Thyroid gland (tissue), 4 donors: ENCODE measurements around the gene OPN4. TPM values are rescaled to one million over a fixed set of nuclear protein-coding genes. Genes with fewer than 3 reads are reported as not detected.

Experiments
- DNase-seq, 2 donors: peaks; one replicate each; pipeline ENCODE4 v3.0.0-alpha.2; 2019
- H3K27ac ChIP-seq, 3 donors: fragments of 200-600 bp; sonication (generic); 1 replicate in 2 of 3; 2 replicates in 1 of 3; pipeline ENCODE4 v1.5.1; 2016 to 2019; ENCODE audit warnings: mild to moderate bottlenecking in 1 of 3, moderate library complexity in 1 of 3
- H3K27me3 ChIP-seq: fragments of 200-600 bp; sonication (generic); one replicate; pipeline ENCODE4 v1.5.1; 2019
- H3K36me3 ChIP-seq, 2 donors: fragments of 200-600 bp; sonication (generic); one replicate each; pipeline ENCODE4 v1.5.1; 2016 to 2019
- H3K4me1 ChIP-seq, 2 donors: fragments of 200-600 bp; sonication (generic); one replicate each; pipeline ENCODE4 v1.5.1; 2017 to 2019
- H3K4me3 ChIP-seq, 3 donors: fragments of 200-600 bp; sonication (generic); replicated peaks in 1 of 3; 1 replicate in 2 of 3; 2 replicates in 1 of 3; pipeline ENCODE4 v1.5.1; 2016; ENCODE audit warnings: mild to moderate bottlenecking in 1 of 3
- H3K9me3 ChIP-seq: fragments of 200-600 bp; sonication (generic); one replicate; pipeline ENCODE4 v1.5.1; 2017
- POLR2A ChIP-seq, 2 donors: fragments of 450-650 bp; IDR thresholded peaks; one replicate each; pipeline ENCODE4 v1.6.1; 2017; ENCODE audit warnings: antibody characterized with exemption in 2 of 2, mild to moderate bottlenecking in 2 of 2, moderate library complexity in 1 of 2
- WGBS, 2 donors: methylation state at CpG; one replicate each; pipeline ENCODE4 v1.1.5; 2017; 5-methylcytosine and 5-hydroxymethylcytosine counted together
- intact Hi-C: fragments of 100-400 bp; cut with DNase I; formaldehyde crosslinking; loops from one replicate; pipeline ENCODE4 v1.15.1; 2023
- total RNA-seq, 4 donors: library from RNA; depleted of rRNA; stranded (reverse); fragments of >200 nt; gene quantifications; one replicate each; pipeline ENCODE4 v1.2.3, GENCODE V29; 2016
- TF ChIP-seq, protein P1 (sequence below), 6 experiments: fragments of 200-600 bp in 3 of 6; fragments of 450-650 bp in 3 of 6; sonication (generic) in 3 of 6; IDR thresholded peaks; one replicate each; pipeline ENCODE4 v1.5.1; 2016 to 2019; ENCODE audit warnings: antibody characterized with exemption in 6 of 6, mild to moderate bottlenecking in 2 of 6, inconsistent platforms in 1 of 6, moderate library complexity in 1 of 6

The OPN4 gene
- total RNA-seq, 4 donors from 2014 or later = 0.24 TPM; not detected in 3

DNA sequence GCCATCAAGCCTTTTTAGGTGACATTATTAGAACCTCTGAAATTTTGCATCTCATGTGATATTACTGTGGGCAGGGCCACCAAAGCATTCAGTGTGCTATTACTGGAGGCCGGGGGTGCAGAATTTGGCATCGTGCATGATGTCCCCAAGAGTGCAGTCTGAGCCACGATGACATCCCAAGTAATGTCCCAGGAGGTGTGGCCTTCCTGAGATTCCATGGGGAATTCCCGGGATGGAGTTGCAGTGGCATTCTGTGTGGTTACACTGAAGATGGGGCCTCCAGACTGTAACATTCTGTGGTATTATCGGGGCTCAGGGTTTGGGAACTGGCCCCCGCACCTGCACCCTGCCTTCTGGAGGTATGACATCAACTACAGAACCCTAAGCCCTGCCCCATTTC is 23.0 kb downstream of the OPN4 start:
- TF ChIP-seq, protein P1, sequence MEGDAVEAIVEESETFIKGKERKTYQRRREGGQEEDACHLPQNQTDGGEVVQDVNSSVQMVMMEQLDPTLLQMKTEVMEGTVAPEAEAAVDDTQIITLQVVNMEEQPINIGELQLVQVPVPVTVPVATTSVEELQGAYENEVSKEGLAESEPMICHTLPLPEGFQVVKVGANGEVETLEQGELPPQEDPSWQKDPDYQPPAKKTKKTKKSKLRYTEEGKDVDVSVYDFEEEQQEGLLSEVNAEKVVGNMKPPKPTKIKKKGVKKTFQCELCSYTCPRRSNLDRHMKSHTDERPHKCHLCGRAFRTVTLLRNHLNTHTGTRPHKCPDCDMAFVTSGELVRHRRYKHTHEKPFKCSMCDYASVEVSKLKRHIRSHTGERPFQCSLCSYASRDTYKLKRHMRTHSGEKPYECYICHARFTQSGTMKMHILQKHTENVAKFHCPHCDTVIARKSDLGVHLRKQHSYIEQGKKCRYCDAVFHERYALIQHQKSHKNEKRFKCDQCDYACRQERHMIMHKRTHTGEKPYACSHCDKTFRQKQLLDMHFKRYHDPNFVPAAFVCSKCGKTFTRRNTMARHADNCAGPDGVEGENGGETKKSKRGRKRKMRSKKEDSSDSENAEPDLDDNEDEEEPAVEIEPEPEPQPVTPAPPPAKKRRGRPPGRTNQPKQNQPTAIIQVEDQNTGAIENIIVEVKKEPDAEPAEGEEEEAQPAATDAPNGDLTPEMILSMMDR (IDR thresholded peaks at IDR 0.05) = no peak
- no peak for TF ChIP-seq POLR2A (IDR thresholded peaks at IDR 0.05)
- peaks cover 13 to 27% of the 10 kb centered on the region in 2 donors for H3K4me1 ChIP-seq
- no peak overlapping the region for H3K27ac ChIP-seq
- DNase-seq = no peak
- H3K36me3 ChIP-seq = no peaks in the 10 kb centered on the region
- 87 to 89% methylated on average over 4 to 6 of the region's 6 CpGs for WGBS, 2 donors
- no peaks in the 10 kb centered on the region for H3K9me3 ChIP-seq
- no peak overlapping the region for H3K4me3 ChIP-seq
- H3K27me3 ChIP-seq = no peaks in the 10 kb centered on the region
- intact Hi-C loops = no loop called here

DNA sequence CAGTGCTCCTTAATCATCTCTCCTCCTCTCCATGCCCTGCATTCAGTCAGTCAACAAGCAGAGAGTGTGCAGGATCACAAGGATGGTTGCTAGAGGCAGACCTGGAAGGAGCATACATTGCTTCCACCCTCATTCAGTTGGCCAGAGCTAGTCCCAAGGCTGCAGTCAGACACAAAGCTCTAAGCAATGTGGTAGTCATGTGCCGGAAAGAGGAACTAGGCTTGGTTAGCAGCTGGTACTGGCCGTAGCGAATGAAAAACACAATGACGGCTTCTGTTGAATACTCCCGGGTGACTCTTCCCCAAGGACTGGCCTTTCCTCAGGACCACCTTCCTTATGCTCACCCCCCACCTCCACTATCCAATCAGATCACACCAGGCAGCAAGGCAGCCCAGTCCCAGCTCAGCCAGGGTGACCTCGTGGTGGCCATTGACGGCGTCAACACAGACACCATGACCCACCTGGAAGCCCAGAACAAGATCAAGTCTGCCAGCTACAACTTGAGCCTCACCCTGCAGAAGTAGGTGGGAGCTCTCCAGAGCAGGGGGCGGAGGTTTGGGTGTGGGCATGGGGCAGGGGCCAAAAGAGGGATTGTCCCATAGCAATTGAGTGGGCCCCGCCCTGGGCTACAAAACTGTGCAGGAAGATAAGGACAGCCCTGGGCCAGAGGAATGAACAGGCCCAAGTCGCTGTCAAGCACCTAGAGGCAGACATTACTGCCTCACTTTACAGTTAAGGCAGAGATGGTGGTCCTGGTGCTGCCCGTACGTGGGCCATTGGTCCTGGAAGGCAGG is 24.8 kb downstream of the OPN4 start:
- Histone ChIP-seq H3K36me3 (no peaks in the 10 kb centered on the region), H3K4me1 (peaks cover 0 to 9% of the 10 kb centered on the region in 2 donors), H3K9me3 (no peaks in the 10 kb centered on the region), H3K4me3 (no peak overlapping the region), H3K27ac (no peak overlapping the region), H3K27me3 (no peaks in the 10 kb centered on the region)
- intact Hi-C loops = no loop called here
- 87 to 95% methylated on average over 7 to 13 of the region's 13 CpGs for WGBS, 2 donors
- DNase-seq = no peak
- TF ChIP-seq, protein P1 (IDR thresholded peaks at IDR 0.05) = no peak
- TF ChIP-seq POLR2A (IDR thresholded peaks at IDR 0.05) = no peak

DNA sequence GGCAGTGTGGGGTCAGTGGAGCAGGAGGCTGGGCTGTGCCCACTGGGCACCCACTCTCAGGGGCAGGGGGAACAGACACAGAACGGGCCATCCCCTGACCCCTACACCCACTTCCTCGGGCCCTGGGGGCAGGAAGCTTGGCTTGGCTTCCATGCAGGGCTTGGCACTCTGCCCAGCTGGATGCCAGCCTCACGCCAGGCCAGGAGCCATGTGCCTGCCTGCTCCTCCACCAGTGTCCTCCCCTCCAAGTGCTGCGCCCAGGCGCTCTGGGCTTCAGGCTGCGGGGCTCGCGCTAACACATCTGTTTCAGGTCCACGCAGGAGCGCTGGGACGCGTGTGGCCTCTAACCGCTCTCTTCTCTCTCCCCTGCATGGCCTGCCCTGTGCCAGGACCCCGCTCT is 26.7 kb downstream of the OPN4 start:
- H3K36me3 ChIP-seq = no peaks in the 10 kb centered on the region
- no peaks in the 10 kb centered on the region for H3K4me1 ChIP-seq
- intact Hi-C loops = no loop called here
- no peak overlapping the region for H3K27ac ChIP-seq
- H3K27me3 ChIP-seq = no peaks in the 10 kb centered on the region
- WGBS, 2 donors = 89 to 100% methylated on average over 2 to 11 of the region's 14 CpGs
- peak; percentile 61 to 62 for DNase-seq
- TF ChIP-seq, protein P1 (IDR thresholded peaks at IDR 0.05) = no peak
- TF ChIP-seq POLR2A (IDR thresholded peaks at IDR 0.05) = no peak
- no peaks in the 10 kb centered on the region for H3K9me3 ChIP-seq
- H3K4me3 ChIP-seq = no peak overlapping the region

DNA sequence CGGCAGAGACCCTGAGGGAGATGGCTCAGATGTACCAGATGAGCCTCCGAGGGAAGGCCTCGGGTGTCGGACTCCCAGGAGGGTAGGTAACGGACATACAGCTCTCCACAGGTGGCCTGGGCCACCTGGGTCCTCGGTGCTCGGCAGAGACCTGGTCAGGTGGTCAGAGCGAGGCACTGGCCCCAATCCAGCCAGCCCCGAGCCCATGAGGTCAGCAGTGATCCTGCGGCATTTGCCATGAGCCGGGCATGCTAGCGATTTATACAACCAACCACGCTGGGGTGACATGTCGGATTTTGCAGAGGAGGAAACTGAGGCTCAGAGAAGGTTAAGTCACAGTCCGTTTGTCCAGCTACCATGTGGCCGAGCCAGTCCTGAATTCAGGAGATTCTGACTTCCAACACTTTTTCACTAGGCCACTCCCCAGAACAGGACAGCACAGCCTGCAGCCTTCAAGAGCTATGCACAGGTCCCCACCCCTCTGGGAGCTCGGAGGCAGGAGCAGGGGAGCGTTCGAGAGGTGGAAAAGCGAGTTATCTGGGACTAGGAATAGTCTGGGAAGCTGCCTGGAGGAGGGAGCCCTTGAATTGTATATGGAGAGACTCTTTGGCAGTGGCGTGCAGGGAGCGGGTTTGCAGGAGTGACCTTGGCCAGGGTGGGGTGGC is 27.5 kb downstream of the OPN4 start:
- Histone ChIP-seq H3K36me3 (no peaks in the 10 kb centered on the region), H3K9me3 (no peaks in the 10 kb centered on the region), H3K4me3 (no peak overlapping the region), H3K4me1 (no peaks in the 10 kb centered on the region), H3K27me3 (no peaks in the 10 kb centered on the region), H3K27ac (no peak overlapping the region)
- WGBS, 2 donors = 85 to 93% methylated on average over 13 to 17 of the region's 22 CpGs
- intact Hi-C loops = no loop called here
- TF ChIP-seq, protein P1 (IDR thresholded peaks at IDR 0.05) = no peak
- TF ChIP-seq POLR2A (IDR thresholded peaks at IDR 0.05) = no peak
- DNase-seq = no peak

DNA sequence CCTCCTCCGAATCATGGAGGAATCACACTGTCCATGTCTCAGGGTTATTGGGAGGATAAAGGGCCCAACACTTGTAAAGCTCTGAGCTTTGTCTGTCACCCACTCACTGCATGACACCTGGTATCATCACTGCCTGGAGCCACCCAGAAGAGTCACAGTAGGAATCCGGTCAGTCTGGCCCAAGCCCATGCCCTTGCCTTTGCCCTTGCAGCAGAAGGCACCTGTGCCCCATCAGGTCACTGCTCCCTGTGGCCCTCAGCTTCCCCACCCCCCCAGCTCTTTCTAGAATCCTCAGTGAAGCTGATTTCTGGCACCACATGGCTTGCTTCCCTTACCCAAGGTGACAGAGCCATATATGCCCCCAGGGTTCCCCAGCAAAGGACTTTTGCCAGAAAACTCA is 28.3 kb downstream of the OPN4 start:
- 92 to 100% methylated on average over 2 of the region's 2 CpGs for WGBS, 2 donors
- Histone ChIP-seq H3K9me3 (no peaks in the 10 kb centered on the region), H3K4me3 (no peak overlapping the region), H3K36me3 (no peaks in the 10 kb centered on the region), H3K27ac (no peak overlapping the region), H3K4me1 (no peaks in the 10 kb centered on the region), H3K27me3 (no peaks in the 10 kb centered on the region)
- intact Hi-C loops = no loop called here
- no peak for DNase-seq
- TF ChIP-seq, protein P1 (IDR thresholded peaks at IDR 0.05) = no peak
- TF ChIP-seq POLR2A (IDR thresholded peaks at IDR 0.05) = no peak
